ENCODE measurements around the gene IQGAP2.

Gene IQGAP2

GRCh38 chr5:76705574-76705973 is 302.5 kb downstream of the IQGAP2 start:
- Histone ChIP-seq H3K4me3 (no peak overlapping the region), H3K27ac (peak overlapping the region in 1 of 11 experiments; percentile 11; a peak in 1 of 22 replicates), H3K4me1 (peaks cover 0 to 21% (median 1%) of the 10 kb centered on the region in 10 experiments; a peak in 8 of 20 replicates), H3K9me3 (replicated peaks in 1 of 11) (no peaks in the 10 kb centered on the region), H3K4me2 (peak overlapping the region in 2 of 11 experiments; percentile 7 to 46; a peak in 5 of 22 replicates), H3K36me3 (peaks cover 57 to 89% (median 76%) of the 10 kb centered on the region in 11 experiments), H4K20me1 (peaks cover 0 to 57% (median 0%) of the 10 kb centered on the region in 11 experiments; a peak in 4 of 22 replicates), H3K27me3 (no peaks in the 10 kb centered on the region), H3K9ac (no peak overlapping the region)
- no peak for TF ChIP-seq Cebpa-rat (IDR thresholded peaks at IDR 0.05)

- Histone ChIP-seq H3K4me1 (peaks cover 5 to 22% (median 7%) of the 10 kb centered on the region in 10 experiments), H3K9me3 (replicated peaks in 1 of 11) (peaks cover 0 to 24% (median 11%) of the 10 kb centered on the region in 11 experiments; a peak in 12 of 22 replicates), H3K4me3 (no peak overlapping the region), H3K36me3 (peaks cover 20 to 49% (median 38%) of the 10 kb centered on the region in 11 experiments), H3K4me2 (no peak overlapping the region), H3K9ac (no peak overlapping the region), H4K20me1 (peaks cover 0 to 30% (median 4%) of the 10 kb centered on the region in 11 experiments; a peak in 12 of 22 replicates), H3K27ac (no peak overlapping the region), H3K27me3 (peaks cover 17 to 22% (median 19%) of the 10 kb centered on the region in 11 experiments)
- no peak for TF ChIP-seq Cebpa-rat (IDR thresholded peaks at IDR 0.05)
Observed at GRCh38 chr5:76709762-76710161, 306.7 kb downstream of the IQGAP2 start.

- peaks cover 14 to 41% (median 34%) of the 10 kb centered on the region in 11 experiments; a peak in 21 of 22 replicates for H3K36me3 ChIP-seq
- no peak overlapping the region for H3K4me2 ChIP-seq
- peaks cover 11 to 15% (median 14%) of the 10 kb centered on the region in 10 experiments for H3K4me1 ChIP-seq
- no peak for TF ChIP-seq Cebpa-rat (IDR thresholded peaks at IDR 0.05)
- peaks cover 0 to 24% (median 11%) of the 10 kb centered on the region in 11 experiments; a peak in 12 of 22 replicates for H3K9me3 ChIP-seq (replicated peaks in 1 of 11)
- H4K20me1 ChIP-seq = peaks cover 0 to 18% (median 9%) of the 10 kb centered on the region in 11 experiments; a peak in 12 of 22 replicates
- no peak overlapping the region for H3K27ac ChIP-seq
- peaks cover 29 to 34% (median 32%) of the 10 kb centered on the region in 11 experiments for H3K27me3 ChIP-seq
- H3K4me3 ChIP-seq = no peak overlapping the region
- no peak overlapping the region for H3K9ac ChIP-seq
Observed at GRCh38 chr5:76710991-76711390, 307.9 kb downstream of the IQGAP2 start.

GRCh38 chr5:76714751-76715485 is 311.8 kb downstream of the IQGAP2 start:
- peaks cover 0 to 24% (median 11%) of the 10 kb centered on the region in 11 experiments; a peak in 12 of 22 replicates for H3K9me3 ChIP-seq (replicated peaks in 1 of 11)
- peaks cover 0 to 9% (median 0%) of the 10 kb centered on the region in 11 experiments; a peak in 3 of 22 replicates for H3K36me3 ChIP-seq
- peak overlapping the region in 10 of 11 experiments; percentile 56 to 80 (median 70); a peak in 18 of 22 replicates for H3K9ac ChIP-seq
- H3K27me3 ChIP-seq = peaks cover 53 to 64% (median 60%) of the 10 kb centered on the region in 11 experiments
- H3K4me3 ChIP-seq = peak overlapping the region; percentile 64 to 80 (median 70)
- H4K20me1 ChIP-seq = peaks cover 0 to 19% (median 9%) of the 10 kb centered on the region in 11 experiments; a peak in 12 of 22 replicates
- no peak for TF ChIP-seq Cebpa-rat (IDR thresholded peaks at IDR 0.05)
- H3K4me2 ChIP-seq = peak overlapping the region; percentile 93 to 100 (median 95)
- peaks cover 15 to 24% (median 22%) of the 10 kb centered on the region in 10 experiments for H3K4me1 ChIP-seq
- no peak overlapping the region for H3K27ac ChIP-seq

GRCh38 chr5:76715486-76715735 is 312.3 kb downstream of the IQGAP2 start:
- Histone ChIP-seq H3K27ac (peak overlapping the region in 1 of 11 experiments; percentile 30; a peak in 1 of 22 replicates), H3K9ac (peak overlapping the region; percentile 52 to 80 (median 70); a peak in 20 of 22 replicates)

GRCh38 chr5:76715736-76716455 is 312.8 kb downstream of the IQGAP2 start, which contains the start of gene F2R:
F2R (plus strand) TSS chr5:76716126; CDS start chr5:76716308, 182 bp downstream.
- Histone ChIP-seq H3K4me3 (peak within 1 kb of the TSS; percentile 64 to 80 (median 70)), H3K36me3 (no peaks in the 10 kb centered on the region; a peak in 2 of 22 replicates), H4K20me1 (peaks cover 0 to 19% (median 9%) of the 10 kb centered on the region in 11 experiments; a peak in 11 of 22 replicates), H3K27ac (peak within 1 kb of the TSS in 4 of 11 experiments; percentile 7 to 43 (median 30); a peak in 3 of 22 replicates), H3K27me3 (peaks cover 53 to 64% (median 60%) of the 10 kb centered on the region in 11 experiments), H3K9me3 (replicated peaks in 1 of 11) (peaks cover 0 to 24% (median 11%) of the 10 kb centered on the region in 11 experiments; a peak in 12 of 22 replicates), H3K4me2 (peak within 1 kb of the TSS; percentile 93 to 100 (median 95)), H3K4me1 (peaks cover 21 to 26% (median 23%) of the 10 kb centered on the region in 10 experiments), H3K9ac (peak within 1 kb of the TSS; percentile 52 to 80 (median 70))
- TF ChIP-seq Cebpa-rat (IDR thresholded peaks at IDR 0.05) = no peak

More at GRCh38 chr5:76715486-76715735, 312.3 kb downstream of the IQGAP2 start:
- TF ChIP-seq Cebpa-rat (IDR thresholded peaks at IDR 0.05) = no peak
- Histone ChIP-seq H3K36me3 (peaks cover 0 to 4% (median 0%) of the 10 kb centered on the region in 11 experiments; a peak in 2 of 22 replicates), H4K20me1 (peaks cover 0 to 19% (median 9%) of the 10 kb centered on the region in 11 experiments; a peak in 11 of 22 replicates), H3K4me2 (peak overlapping the region; percentile 93 to 100 (median 95)), H3K27me3 (peaks cover 53 to 64% (median 60%) of the 10 kb centered on the region in 11 experiments), H3K9me3 (replicated peaks in 1 of 11) (peaks cover 0 to 24% (median 11%) of the 10 kb centered on the region in 11 experiments; a peak in 12 of 22 replicates), H3K4me3 (peak overlapping the region; percentile 64 to 80 (median 70)), H3K4me1 (peaks cover 16 to 24% (median 22%) of the 10 kb centered on the region in 10 experiments)

GRCh38 chr5:76716456-76717157 is 313.5 kb downstream of the IQGAP2 start:
- Histone ChIP-seq H3K4me1 (peaks cover 23 to 33% (median 26%) of the 10 kb centered on the region in 10 experiments), H4K20me1 (peaks cover 0 to 19% (median 9%) of the 10 kb centered on the region in 11 experiments; a peak in 11 of 22 replicates), H3K27me3 (peaks cover 50 to 64% (median 60%) of the 10 kb centered on the region in 11 experiments), H3K4me2 (peak overlapping the region; percentile 93 to 100 (median 95)), H3K4me3 (peak overlapping the region; percentile 64 to 80 (median 70)), H3K27ac (peak overlapping the region in 3 of 11 experiments; percentile 7 to 43 (median 31); a peak in 2 of 22 replicates), H3K9ac (peak overlapping the region; percentile 52 to 80 (median 70); a peak in 21 of 22 replicates), H3K9me3 (replicated peaks in 1 of 11) (peaks cover 0 to 19% (median 8%) of the 10 kb centered on the region in 11 experiments; a peak in 11 of 22 replicates), H3K36me3 (no peaks in the 10 kb centered on the region)
- TF ChIP-seq Cebpa-rat (IDR thresholded peaks at IDR 0.05) = no peak
